Upper lobe of right lung (tissue), 1 donor: ENCODE results near the gene NKD2. TPM values are rescaled to one million over a fixed set of nuclear protein-coding genes. Genes with fewer than 3 reads are reported as not detected.

Experiments used
- ATAC-seq: fragments of 200-7000 bp; cut with Tn5 transposase; one replicate; pipeline ENCODE4 v1.9.1; 2020; ENCODE audit warnings: mild to moderate bottlenecking, moderate library complexity
- DNase-seq: peaks from one replicate; pipeline ENCODE4 v3.0.0-alpha.2; 2020
- H3K27ac ChIP-seq: fragments of 200-600 bp; one replicate; pipeline ENCODE4 v1.8.0; 2022
- H3K27me3 ChIP-seq: fragments of 200-600 bp; one replicate; pipeline ENCODE4 v1.8.0; 2022; ENCODE audit warnings: mild to moderate bottlenecking
- H3K36me3 ChIP-seq: fragments of 200-600 bp; one replicate; pipeline ENCODE4 v1.8.0; 2022
- H3K4me1 ChIP-seq: fragments of 200-600 bp; one replicate; pipeline ENCODE4 v1.8.0; 2022
- H3K4me3 ChIP-seq: fragments of 200-600 bp; one replicate; pipeline ENCODE4 v1.8.0; 2022; ENCODE audit warnings: mild to moderate bottlenecking
- H3K9me3 ChIP-seq: fragments of 200-600 bp; one replicate; pipeline ENCODE4 v1.8.0; 2022
- CTCF ChIP-seq: fragments of 200-600 bp; IDR thresholded peaks from one replicate; pipeline ENCODE4 v1.8.0; 2022; ENCODE audit warnings: antibody characterized with exemption
- intact Hi-C: fragments of 100-400 bp; cut with DNase I; formaldehyde crosslinking; loops from one replicate; pipeline ENCODE4 v1.11.0; 2022
- total RNA-seq: library from RNA; stranded (reverse); fragmentation: NEBNext Ultra II Directional; extraction: Animal tissue kit (Norgen Biotek cat#: 25700); gene quantifications from one replicate; pipeline ENCODE4 v1.2.1, GENCODE V29; 2021
- donor health status: DM: no; HTN: yes; CAD: no; lungs with severe emphysema.

Gene NKD2
- total RNA-seq, 1 donor from 2014 or later: 64.4 TPM

GRCh38 chr5:1016476-1016875 lies 7.9 kb downstream of the NKD2 start:
- no peak overlapping the region for H3K4me3 ChIP-seq
- H3K27me3 ChIP-seq: peaks cover 3% of the 10 kb centered on the region
- intact Hi-C loops: no loop called here
- H3K4me1 ChIP-seq: peaks cover 9% of the 10 kb centered on the region
- no peaks in the 10 kb centered on the region for H3K36me3 ChIP-seq
- no peak for ATAC-seq
- no peak for TF ChIP-seq CTCF
- H3K27ac ChIP-seq: no peak overlapping the region
- no peaks in the 10 kb centered on the region for H3K9me3 ChIP-seq
- DNase-seq: no peak

- intact Hi-C loops: no loop called here
- H3K4me3 ChIP-seq: no peak overlapping the region
- H3K36me3 ChIP-seq: no peaks in the 10 kb centered on the region
- TF ChIP-seq CTCF: no peak
- no peaks in the 10 kb centered on the region for H3K9me3 ChIP-seq
- no peaks in the 10 kb centered on the region for H3K27me3 ChIP-seq
- H3K4me1 ChIP-seq: peaks cover 9% of the 10 kb centered on the region
- no peak for DNase-seq
- no peak overlapping the region for H3K27ac ChIP-seq
- no peak for ATAC-seq
Observed at GRCh38 chr5:1017056-1017455, 8.5 kb downstream of the NKD2 start.

- Histone ChIP-seq H3K4me1 (peaks cover 9% of the 10 kb centered on the region), H3K27me3 (no peaks in the 10 kb centered on the region), H3K36me3 (no peaks in the 10 kb centered on the region), H3K27ac (no peak overlapping the region), H3K4me3 (no peak overlapping the region), H3K9me3 (no peaks in the 10 kb centered on the region)
- no peak for ATAC-seq
- intact Hi-C loops: no loop called here
- DNase-seq: no peak
- no peak for TF ChIP-seq CTCF
Observed at GRCh38 chr5:1017691-1018455, 9.3 kb downstream of the NKD2 start.

GRCh38 chr5:1018596-1018995 lies 10.0 kb downstream of the NKD2 start:
- Histone ChIP-seq H3K4me3 (no peak overlapping the region), H3K4me1 (peaks cover 9% of the 10 kb centered on the region), H3K27me3 (no peaks in the 10 kb centered on the region), H3K36me3 (no peaks in the 10 kb centered on the region), H3K27ac (no peak overlapping the region), H3K9me3 (no peaks in the 10 kb centered on the region)
- no peak for ATAC-seq
- intact Hi-C loops: no loop called here
- no peak for TF ChIP-seq CTCF
- no peak for DNase-seq

GRCh38 chr5:1019001-1019905 lies 10.7 kb downstream of the NKD2 start:
- H3K27me3 ChIP-seq: no peaks in the 10 kb centered on the region
- intact Hi-C loops: no loop called here
- peaks cover 7% of the 10 kb centered on the region for H3K4me1 ChIP-seq
- TF ChIP-seq CTCF: no peak
- no peaks in the 10 kb centered on the region for H3K9me3 ChIP-seq
- H3K27ac ChIP-seq: no peak overlapping the region
- DNase-seq (no peak), ATAC-seq (no peak)
- H3K4me3 ChIP-seq: no peak overlapping the region
- no peaks in the 10 kb centered on the region for H3K36me3 ChIP-seq
